ENCODE data around the gene TMEM272. TPM values are rescaled to one million over a fixed set of nuclear protein-coding genes. Genes with fewer than 3 reads are reported as not detected.

TMEM272 gene
- total RNA-seq, 4 donors from 2014 or later: 0.13 to 0.74 (median 0.16) TPM; not detected in 1

DNA sequence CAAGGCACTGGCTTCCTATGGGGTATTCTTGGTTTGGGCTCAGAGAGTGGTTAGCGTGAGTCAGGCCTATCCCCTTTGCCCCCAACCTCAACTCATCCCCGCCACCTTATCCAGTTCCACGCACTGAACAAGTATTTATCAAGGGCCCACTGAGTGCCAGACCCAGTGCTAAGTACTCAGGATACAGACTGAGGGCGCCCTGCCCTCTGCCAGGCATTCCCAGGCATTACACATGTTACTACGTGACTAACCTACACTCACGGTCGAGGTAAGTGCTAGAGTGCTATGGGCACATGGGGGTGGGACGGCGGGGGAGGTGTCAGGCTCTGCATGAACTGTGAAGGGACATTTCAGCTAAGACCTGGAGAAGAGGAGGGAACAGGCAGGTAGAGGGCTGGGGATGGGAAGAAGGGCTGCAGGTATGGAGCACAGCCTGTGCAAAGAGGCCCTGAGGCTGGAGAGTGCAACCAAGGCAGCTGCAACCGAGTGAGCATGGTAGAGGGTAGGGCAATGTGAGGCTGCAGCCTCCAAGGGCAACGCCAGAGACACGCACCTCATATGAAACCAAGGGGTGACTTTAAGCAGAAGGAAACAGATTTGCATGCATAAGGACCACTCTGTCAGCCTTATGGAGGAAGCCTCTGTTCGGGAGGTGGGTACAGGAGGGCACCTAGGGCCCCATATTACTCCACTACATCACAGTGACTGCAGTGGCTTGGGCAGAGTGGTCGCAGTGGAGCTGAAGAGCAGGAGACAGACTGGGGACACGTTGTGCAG lies 63.5 kb downstream of the TMEM272 start:
- DNase-seq (ENCODE audit: low spot score) (no peak), ATAC-seq (ENCODE audit: low FRiP score) (no peak)
- TF ChIP-seq, protein P1, sequence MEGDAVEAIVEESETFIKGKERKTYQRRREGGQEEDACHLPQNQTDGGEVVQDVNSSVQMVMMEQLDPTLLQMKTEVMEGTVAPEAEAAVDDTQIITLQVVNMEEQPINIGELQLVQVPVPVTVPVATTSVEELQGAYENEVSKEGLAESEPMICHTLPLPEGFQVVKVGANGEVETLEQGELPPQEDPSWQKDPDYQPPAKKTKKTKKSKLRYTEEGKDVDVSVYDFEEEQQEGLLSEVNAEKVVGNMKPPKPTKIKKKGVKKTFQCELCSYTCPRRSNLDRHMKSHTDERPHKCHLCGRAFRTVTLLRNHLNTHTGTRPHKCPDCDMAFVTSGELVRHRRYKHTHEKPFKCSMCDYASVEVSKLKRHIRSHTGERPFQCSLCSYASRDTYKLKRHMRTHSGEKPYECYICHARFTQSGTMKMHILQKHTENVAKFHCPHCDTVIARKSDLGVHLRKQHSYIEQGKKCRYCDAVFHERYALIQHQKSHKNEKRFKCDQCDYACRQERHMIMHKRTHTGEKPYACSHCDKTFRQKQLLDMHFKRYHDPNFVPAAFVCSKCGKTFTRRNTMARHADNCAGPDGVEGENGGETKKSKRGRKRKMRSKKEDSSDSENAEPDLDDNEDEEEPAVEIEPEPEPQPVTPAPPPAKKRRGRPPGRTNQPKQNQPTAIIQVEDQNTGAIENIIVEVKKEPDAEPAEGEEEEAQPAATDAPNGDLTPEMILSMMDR (IDR thresholded peaks at IDR 0.05): no peak

GRCh38 chr13:51780099-51780498 lies 64.9 kb downstream of the TMEM272 start:
- TF ChIP-seq, protein P1 (IDR thresholded peaks at IDR 0.05): no peak
- ATAC-seq (ENCODE audit: low FRiP score) (no peak), DNase-seq (ENCODE audit: low spot score) (no peak)

DNA sequence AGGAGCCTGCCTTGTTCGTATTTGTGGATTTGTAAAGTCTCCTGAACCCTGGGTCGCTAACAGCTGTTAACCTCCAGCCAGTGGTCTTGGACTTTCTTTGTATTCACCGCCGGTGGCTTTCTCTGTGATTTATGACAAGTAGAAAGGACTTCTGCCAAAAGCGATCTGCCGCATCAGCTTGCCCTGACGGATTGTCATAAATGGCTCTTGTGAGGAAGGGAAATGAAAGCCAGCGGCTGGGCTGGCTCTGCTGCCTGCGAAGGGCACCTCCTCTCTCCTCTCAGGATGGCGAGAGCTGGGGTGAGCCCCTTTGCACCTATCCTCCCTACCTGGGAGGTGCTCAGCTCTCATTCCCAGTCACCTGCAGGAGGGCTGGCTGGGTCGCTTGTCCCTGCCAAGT lies 66.6 kb downstream of the TMEM272 start:
- DNase-seq (ENCODE audit: low spot score) (no peak), ATAC-seq (ENCODE audit: low FRiP score) (no peak)
- TF ChIP-seq, protein P1 (IDR thresholded peaks at IDR 0.05): no peak

GRCh38 chr13:51777921-51778320 lies 67.1 kb downstream of the TMEM272 start:
- DNase-seq (ENCODE audit: low spot score) (no peak), ATAC-seq (ENCODE audit: low FRiP score) (no peak)
- TF ChIP-seq, protein P1 (IDR thresholded peaks at IDR 0.05): no peak

- DNase-seq (ENCODE audit: low spot score) (no peak), ATAC-seq (ENCODE audit: low FRiP score) (no peak)
- TF ChIP-seq, protein P1 (IDR thresholded peaks at IDR 0.05): no peak
Measured at GRCh38 chr13:51776179-51776578, 68.8 kb downstream of the TMEM272 start.

GRCh38 chr13:51773515-51773914 lies 71.5 kb downstream of the TMEM272 start:
- ATAC-seq (ENCODE audit: low FRiP score) (no peak), DNase-seq (ENCODE audit: low spot score) (no peak)
- TF ChIP-seq, protein P1 (IDR thresholded peaks at IDR 0.05): no peak

GRCh38 chr13:51772781-51773180 lies 72.2 kb downstream of the TMEM272 start:
- no peak for DNase-seq (ENCODE audit: low spot score)
- TF ChIP-seq, protein P1 (IDR thresholded peaks at IDR 0.05): no peak
- ATAC-seq (ENCODE audit: low FRiP score): no peak
